GM12875 (cell line): ENCODE data around the gene LARP4.

Source experiments
- H3K4me3 ChIP-seq: one replicate; pipeline ENCODE4 v1.5.1; 2011; ENCODE audit warnings: low read depth, low read length, control low read depth
- TF ChIP-seq, protein P1 (sequence below): IDR thresholded peaks from 2 replicates; pipeline ENCODE4 v1.5.1; 2011; ENCODE audit warnings: low read depth, mild to moderate bottlenecking, control low read depth, inconsistent platforms, low read length, moderate library complexity, borderline replicate concordance; ENCODE audit not compliant: insufficient read depth

LARP4 gene

DNA sequence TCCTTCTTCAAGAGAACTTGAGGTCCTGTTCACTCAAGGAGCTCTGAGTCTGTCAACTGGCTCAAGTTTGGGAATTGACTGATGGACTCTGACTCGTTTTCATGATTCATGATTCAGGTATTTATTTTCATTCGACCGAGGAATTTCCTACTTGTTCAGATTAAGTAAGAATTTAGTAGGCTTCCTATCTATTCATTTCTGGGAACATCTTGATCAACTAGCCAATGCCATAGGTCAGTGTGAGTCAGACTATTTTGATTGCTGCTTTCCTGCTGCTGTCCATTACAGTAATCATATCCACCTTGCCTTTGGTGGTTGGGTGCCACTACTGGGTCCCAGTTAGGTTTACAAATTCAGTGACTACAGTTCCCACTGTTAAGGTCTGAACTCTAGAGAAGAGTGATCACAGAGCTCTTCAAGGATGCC, 10.4 kb upstream of the LARP4 start:
- TF ChIP-seq, protein P1, sequence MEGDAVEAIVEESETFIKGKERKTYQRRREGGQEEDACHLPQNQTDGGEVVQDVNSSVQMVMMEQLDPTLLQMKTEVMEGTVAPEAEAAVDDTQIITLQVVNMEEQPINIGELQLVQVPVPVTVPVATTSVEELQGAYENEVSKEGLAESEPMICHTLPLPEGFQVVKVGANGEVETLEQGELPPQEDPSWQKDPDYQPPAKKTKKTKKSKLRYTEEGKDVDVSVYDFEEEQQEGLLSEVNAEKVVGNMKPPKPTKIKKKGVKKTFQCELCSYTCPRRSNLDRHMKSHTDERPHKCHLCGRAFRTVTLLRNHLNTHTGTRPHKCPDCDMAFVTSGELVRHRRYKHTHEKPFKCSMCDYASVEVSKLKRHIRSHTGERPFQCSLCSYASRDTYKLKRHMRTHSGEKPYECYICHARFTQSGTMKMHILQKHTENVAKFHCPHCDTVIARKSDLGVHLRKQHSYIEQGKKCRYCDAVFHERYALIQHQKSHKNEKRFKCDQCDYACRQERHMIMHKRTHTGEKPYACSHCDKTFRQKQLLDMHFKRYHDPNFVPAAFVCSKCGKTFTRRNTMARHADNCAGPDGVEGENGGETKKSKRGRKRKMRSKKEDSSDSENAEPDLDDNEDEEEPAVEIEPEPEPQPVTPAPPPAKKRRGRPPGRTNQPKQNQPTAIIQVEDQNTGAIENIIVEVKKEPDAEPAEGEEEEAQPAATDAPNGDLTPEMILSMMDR, result no peak

DNA sequence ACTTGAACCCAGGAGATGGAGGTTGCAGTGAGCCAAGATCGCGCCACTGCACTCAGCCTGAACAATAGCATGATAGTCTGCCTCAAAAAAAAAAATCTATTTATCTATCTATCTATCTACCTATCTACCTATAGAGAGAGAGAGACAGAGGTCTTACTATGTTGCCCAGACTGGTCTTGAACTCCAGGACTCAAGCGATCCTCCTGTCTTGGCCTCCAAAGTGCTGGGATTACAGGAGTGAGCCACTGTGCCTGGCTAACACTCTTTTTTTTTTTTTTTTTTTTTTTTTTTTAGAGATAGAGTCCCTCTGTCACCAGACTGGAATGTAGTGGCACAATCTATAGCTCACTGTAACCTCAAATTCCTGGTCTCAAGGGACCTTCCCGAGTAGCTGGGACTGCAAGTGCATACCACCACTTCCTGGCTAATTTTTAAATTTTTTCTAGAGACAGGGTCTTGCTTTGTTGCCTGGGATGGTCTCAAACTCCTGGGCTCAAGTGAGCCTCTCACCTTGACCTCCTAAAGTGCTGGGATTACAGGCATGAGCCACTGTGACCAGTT, 6.1 kb upstream of the LARP4 start:
- TF ChIP-seq, protein P1, result no peak
- H3K4me3 ChIP-seq, result no peak overlapping the region

More for the DNA sequence above, 10.4 kb upstream of the LARP4 start:
- no peak overlapping the region for H3K4me3 ChIP-seq

DNA sequence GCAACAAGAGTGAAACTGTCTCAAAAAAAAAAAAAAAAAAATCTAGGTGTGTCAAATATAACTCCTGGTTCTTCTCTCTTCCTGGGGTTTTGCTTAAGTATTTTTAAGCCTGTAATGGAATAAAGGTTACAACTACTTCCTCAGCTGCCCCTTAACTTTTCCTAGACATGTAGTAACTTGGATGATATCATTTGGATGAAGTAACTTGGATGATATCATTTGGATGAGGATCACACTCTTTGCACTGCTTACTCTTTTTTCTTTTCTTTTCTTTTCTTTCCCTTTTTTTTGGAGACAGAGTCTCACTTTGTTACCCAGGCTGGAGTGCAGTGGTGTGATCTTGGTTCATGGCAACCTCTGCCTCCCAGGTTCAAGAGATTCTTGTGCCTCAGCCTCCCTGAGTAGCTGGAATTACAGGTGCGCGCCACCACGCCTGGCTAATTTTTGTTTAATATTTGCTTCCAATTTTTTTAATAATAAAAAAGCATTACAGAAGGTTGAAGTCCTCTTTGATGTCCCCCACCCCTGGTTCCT, 3.5 kb upstream of the LARP4 start:
- TF ChIP-seq, protein P1, result no peak

DNA sequence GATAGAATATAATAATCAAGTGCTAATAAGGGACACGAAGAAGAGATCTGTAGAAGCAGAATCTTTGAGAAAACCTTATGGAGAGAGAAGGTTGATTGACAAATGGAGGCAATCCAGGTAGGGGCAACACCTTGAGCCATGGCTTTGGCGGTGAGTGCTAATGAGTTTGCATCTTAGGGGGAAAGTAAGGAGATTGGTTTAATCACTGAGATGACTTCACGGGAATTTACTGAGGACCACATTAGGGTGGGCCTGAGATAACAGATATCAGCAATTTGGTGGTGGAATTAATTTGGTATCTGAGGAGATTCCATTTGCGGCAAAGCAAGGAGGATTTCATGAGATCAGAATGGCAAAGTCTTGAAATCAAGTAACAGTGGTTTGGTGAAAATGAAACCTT, 1.8 kb upstream of the LARP4 start:
- TF ChIP-seq, protein P1, result no peak
- H3K4me3 ChIP-seq, result no peak overlapping the region

More for the DNA sequence above, 3.5 kb upstream of the LARP4 start:
- H3K4me3 ChIP-seq, result no peak overlapping the region

DNA sequence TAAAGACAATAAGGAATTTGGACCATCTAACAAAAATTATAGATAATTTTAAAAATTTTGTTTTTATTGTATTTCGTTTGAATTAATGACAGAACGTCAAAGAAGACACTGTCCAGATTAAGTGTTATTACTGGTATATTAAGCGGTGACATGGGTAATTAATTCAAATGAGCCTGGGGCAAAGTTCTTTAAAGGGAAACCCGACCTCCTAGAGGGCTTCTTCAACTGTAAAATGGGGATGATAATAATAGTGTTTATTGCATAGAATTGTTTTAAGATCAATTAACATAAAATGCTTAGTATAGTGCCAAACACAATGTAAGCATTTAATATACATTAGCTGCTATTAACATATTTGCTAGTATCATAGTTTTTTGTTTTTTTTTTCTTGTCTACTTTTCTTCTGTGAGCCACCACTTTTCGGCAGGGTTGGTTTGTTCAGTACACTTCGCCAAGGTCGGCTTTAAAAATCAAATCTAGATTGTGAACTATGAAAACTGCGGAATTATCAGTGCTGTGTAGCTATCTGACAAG, 514 bp upstream of the LARP4 start:
- peak overlapping the region; percentile 91 for H3K4me3 ChIP-seq
- TF ChIP-seq, protein P1, result no peak

DNA sequence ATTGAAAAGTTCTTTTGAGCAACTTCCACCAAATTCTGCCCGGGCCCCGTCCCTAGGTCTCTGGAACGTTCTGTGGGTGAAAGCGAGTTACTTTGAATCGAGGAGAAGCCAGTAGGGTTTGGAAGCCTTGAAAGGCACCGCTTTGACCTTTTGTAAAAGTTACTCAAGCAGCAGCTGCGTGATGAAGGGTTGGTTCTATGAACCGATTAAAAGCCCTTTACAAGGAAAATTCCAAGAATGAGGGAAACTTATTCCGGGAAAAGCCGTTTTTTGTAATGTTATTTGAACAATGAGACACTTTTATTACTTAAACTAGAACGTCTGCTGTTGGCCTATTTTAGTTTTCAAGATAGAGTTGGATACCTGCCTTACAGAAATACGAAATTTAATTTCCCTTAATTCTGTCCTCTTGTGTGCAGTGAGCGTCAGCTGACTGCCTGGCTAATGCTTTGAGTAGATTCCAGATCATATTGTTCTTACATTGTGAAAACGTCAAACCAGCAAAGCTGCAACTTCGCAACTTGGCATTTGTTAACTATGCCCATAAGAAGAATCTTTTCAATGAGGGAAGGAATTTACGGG, 906 bp downstream of the LARP4 start:
- peak overlapping the region; percentile 91 for H3K4me3 ChIP-seq
- TF ChIP-seq, protein P1, result no peak

DNA sequence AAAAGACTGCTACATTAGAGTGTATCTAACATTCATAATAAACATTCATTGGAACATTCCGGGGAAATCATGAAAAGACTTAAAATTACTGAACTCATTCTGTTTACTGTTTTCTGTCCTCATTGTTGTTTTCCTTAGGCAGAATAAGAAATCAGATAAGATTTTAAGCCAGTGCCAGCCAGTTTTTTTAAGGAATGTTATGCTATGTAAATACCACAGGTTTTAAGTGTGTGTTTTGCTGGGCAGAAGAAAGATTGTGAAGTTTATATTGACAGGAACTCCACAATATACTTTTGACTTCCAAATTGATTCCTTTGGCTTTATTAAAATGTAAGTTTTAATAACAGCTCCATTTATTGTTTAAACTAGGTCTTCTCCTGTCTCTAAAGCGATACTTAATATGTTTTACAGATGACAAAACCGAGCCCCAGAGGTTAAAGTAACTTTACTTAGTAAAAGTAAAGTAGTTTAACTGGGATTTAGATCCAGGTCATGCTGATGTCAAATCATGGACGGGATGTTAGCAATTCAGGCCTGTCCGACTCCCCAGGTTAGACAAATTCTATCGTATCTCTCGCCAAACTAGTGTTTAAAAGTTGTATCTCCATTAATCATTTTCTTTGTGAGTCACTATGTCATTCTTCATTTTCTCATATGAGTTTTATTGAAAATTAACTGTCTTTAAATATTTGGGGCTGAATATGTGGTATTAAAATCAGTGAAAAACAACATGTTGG, 1.7 kb downstream of the LARP4 start:
- H3K4me3 ChIP-seq, result peak overlapping the region; percentile 91
- TF ChIP-seq, protein P1, result no peak
